K562 (cell line): Measurements from ENCODE around the gene FOSL1. TPM values are rescaled to one million over a fixed set of nuclear protein-coding genes. Genes with fewer than 3 reads are reported as not detected.

Experiments used
- L3MBTL2 ChIP-seq: fragments of 450-650 bp; IDR thresholded peaks from 2 replicates; pipeline ENCODE4 v1.6.1; 2016; ENCODE audit warnings: mild to moderate bottlenecking, moderate library complexity
- NCOA4 ChIP-seq: fragments of 450-650 bp; IDR thresholded peaks from 2 replicates; pipeline ENCODE4 v1.6.1; 2018; ENCODE audit warnings: mild to moderate bottlenecking; ENCODE audit not compliant: partially characterized antibody
- NEUROD1 ChIP-seq: fragments of 150-350 bp; IDR thresholded peaks from 2 replicates; pipeline ENCODE4 v1.6.1; 2014; ENCODE audit warnings: borderline replicate concordance, low read length, low read depth; ENCODE audit not compliant: partially characterized antibody
- NR4A1 ChIP-seq, 2 experiments: fragments of 250-450 bp in 1 of 2; fragments of 450-650 bp in 1 of 2; sonication (Bioruptor Pico) in 1 of 2; IDR thresholded peaks; 2 replicates each; pipeline versions ENCODE4 v1.4.0 to v1.6.1; 2016 to 2020; ENCODE audit warnings: mild to moderate bottlenecking in 2 of 2, missing compliant biosample characterization in 1 of 2, missing genetic modification characterization in 1 of 2, moderate library complexity in 1 of 2
- POLR2AphosphoS5 ChIP-seq: IDR thresholded peaks from 2 replicates; pipeline ENCODE4 v1.6.1; 2011; ENCODE audit warnings: mild to moderate bottlenecking, low read depth, low read length, moderate library complexity; ENCODE audit not compliant: control insufficient read depth, insufficient read depth
- SLC30A9 ChIP-seq: fragments of 250-450 bp; sonication (Bioruptor Pico); IDR thresholded peaks from 2 replicates; pipeline ENCODE4 v1.8.0; 2022; ENCODE audit warnings: mild to moderate bottlenecking, moderate library complexity
- ZBTB49 ChIP-seq: sonication (generic); formaldehyde crosslinking; IDR thresholded peaks from 2 replicates; pipeline ENCODE4 v1.8.0; 2022; ENCODE audit warnings: missing genetic modification reagents, mild to moderate bottlenecking, borderline replicate concordance
- ZNF449 ChIP-seq: fragments of 250-450 bp; sonication (Bioruptor Pico); IDR thresholded peaks from 2 replicates; pipeline ENCODE4 v1.8.0; 2022; ENCODE audit warnings: moderate library complexity, mild to moderate bottlenecking, inconsistent platforms
- polyA plus RNA-seq, 8 experiments: library from polyadenylated mRNA; depleted of rRNA in 4 of 8; stranded (reverse) in 5 of 8; unstranded in 3 of 8; fragments of >200 nt; fragmentation: Nextera tagmentation in 2 of 8; fragmentation: Illumina TruSeq in 1 of 8; extraction: Ambion mirVana in 2 of 8; extraction: Trizol in 1 of 8; gene quantifications; 2 replicates each; pipeline versions ENCODE4 v1.2.1 to v1.2.3, GENCODE V29; 2011 to 2014; ENCODE audit warnings: inconsistent platforms in 1 of 8, missing spikeins in 1 of 8
- total RNA-seq, 7 experiments: library from RNA; depleted of rRNA in 6 of 7; stranded (reverse); fragments of >200 nt in 6 of 7; fragmentation: Illumina TruSeq in 2 of 7; extraction: Trizol in 2 of 7; gene quantifications; 2 replicates each; pipeline versions ENCODE4 v1.2.1 to v1.2.3, GENCODE V29; 2011 to 2021; ENCODE audit warnings: low replicate concordance in 1 of 7
- TF ChIP-seq, protein P1 (sequence below): sonication (generic); formaldehyde crosslinking; IDR thresholded peaks from 2 replicates; pipeline ENCODE4 v1.8.0; 2022; ENCODE audit warnings: mild to moderate bottlenecking, missing genetic modification reagents
- TF ChIP-seq, protein P2 (sequence below): fragments of 200-800 bp; sonication (Bioruptor generic); IDR thresholded peaks from 2 replicates; pipeline ENCODE4 v1.6.1; 2016; ENCODE audit warnings: missing genetic modification characterization, missing compliant biosample characterization

FOSL1 gene
- total and polyA plus RNA-seq, 9 of the 15 experiments (the other 6 are each of a cell fraction or from before 2014, with no cell fraction given) = 3.5 to 39.6 (median 10.0) TPM

DNA sequence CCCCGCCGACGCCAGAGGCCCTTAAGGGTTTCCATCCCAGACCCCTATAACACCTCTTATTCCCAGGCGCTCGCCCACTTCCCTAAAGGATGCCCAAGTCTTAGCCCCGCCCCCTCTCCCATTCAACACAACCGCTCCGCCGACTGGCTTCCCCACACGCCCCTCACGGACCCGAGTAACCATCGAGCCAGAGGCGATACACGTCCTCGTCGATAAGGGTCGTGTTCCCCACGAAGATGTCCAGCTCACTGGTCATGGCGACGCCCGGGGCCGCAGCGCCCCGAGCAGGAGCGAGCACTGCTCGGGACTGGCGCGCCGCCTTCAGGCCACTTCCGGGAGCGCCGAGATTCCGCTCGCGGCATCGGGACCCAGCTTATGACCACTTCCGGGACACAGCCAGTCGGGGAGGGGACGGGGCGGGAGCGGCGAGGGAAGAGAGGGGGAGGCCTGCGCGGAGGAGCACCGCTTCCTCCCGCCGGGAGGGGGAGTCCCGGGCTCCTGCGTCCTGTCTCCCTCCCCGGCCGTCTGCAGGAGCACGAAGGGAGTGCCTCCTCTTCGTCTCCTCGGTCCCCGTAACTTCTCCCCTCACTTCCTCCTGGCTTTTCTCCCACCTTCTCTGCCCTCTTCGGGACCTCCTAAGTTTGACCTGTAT, 11.9 kb downstream of the FOSL1 start, which contains the start of gene FIBP (continued):
- TF ChIP-seq, protein P1, sequence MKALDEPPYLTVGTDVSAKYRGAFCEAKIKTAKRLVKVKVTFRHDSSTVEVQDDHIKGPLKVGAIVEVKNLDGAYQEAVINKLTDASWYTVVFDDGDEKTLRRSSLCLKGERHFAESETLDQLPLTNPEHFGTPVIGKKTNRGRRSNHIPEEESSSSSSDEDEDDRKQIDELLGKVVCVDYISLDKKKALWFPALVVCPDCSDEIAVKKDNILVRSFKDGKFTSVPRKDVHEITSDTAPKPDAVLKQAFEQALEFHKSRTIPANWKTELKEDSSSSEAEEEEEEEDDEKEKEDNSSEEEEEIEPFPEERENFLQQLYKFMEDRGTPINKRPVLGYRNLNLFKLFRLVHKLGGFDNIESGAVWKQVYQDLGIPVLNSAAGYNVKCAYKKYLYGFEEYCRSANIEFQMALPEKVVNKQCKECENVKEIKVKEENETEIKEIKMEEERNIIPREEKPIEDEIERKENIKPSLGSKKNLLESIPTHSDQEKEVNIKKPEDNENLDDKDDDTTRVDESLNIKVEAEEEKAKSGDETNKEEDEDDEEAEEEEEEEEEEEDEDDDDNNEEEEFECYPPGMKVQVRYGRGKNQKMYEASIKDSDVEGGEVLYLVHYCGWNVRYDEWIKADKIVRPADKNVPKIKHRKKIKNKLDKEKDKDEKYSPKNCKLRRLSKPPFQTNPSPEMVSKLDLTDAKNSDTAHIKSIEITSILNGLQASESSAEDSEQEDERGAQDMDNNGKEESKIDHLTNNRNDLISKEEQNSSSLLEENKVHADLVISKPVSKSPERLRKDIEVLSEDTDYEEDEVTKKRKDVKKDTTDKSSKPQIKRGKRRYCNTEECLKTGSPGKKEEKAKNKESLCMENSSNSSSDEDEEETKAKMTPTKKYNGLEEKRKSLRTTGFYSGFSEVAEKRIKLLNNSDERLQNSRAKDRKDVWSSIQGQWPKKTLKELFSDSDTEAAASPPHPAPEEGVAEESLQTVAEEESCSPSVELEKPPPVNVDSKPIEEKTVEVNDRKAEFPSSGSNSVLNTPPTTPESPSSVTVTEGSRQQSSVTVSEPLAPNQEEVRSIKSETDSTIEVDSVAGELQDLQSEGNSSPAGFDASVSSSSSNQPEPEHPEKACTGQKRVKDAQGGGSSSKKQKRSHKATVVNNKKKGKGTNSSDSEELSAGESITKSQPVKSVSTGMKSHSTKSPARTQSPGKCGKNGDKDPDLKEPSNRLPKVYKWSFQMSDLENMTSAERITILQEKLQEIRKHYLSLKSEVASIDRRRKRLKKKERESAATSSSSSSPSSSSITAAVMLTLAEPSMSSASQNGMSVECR (CRISPR knock-in tag) = peak; percentile 59
- TF ChIP-seq NEUROD1 (peak; percentile 75), L3MBTL2 (peak; percentile 81), ZNF449 (CRISPR knock-in tag) (no peak), NCOA4 (no peak), NR4A1 (CRISPR knock-in tag; IDR thresholded peaks at IDR 0.05) (no peak), NR4A1 (tag; IDR thresholded peaks at IDR 0.05) (no peak), SLC30A9 (CRISPR knock-in tag) (no peak), POLR2AphosphoS5 (peak; percentile 91), ZBTB49 (CRISPR knock-in tag) (no peak)
- TF ChIP-seq, protein P2, sequence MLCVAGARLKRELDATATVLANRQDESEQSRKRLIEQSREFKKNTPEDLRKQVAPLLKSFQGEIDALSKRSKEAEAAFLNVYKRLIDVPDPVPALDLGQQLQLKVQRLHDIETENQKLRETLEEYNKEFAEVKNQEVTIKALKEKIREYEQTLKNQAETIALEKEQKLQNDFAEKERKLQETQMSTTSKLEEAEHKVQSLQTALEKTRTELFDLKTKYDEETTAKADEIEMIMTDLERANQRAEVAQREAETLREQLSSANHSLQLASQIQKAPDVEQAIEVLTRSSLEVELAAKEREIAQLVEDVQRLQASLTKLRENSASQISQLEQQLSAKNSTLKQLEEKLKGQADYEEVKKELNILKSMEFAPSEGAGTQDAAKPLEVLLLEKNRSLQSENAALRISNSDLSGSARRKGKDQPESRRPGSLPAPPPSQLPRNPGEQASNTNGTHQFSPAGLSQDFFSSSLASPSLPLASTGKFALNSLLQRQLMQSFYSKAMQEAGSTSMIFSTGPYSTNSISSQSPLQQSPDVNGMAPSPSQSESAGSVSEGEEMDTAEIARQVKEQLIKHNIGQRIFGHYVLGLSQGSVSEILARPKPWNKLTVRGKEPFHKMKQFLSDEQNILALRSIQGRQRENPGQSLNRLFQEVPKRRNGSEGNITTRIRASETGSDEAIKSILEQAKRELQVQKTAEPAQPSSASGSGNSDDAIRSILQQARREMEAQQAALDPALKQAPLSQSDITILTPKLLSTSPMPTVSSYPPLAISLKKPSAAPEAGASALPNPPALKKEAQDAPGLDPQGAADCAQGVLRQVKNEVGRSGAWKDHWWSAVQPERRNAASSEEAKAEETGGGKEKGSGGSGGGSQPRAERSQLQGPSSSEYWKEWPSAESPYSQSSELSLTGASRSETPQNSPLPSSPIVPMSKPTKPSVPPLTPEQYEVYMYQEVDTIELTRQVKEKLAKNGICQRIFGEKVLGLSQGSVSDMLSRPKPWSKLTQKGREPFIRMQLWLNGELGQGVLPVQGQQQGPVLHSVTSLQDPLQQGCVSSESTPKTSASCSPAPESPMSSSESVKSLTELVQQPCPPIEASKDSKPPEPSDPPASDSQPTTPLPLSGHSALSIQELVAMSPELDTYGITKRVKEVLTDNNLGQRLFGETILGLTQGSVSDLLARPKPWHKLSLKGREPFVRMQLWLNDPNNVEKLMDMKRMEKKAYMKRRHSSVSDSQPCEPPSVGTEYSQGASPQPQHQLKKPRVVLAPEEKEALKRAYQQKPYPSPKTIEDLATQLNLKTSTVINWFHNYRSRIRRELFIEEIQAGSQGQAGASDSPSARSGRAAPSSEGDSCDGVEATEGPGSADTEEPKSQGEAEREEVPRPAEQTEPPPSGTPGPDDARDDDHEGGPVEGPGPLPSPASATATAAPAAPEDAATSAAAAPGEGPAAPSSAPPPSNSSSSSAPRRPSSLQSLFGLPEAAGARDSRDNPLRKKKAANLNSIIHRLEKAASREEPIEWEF (CRISPR knock-in tag) = no peak
